ENCODE measurements around the gene INTU.

GRCh38 chr4:127598656-127599055 lies 34.1 kb upstream of the INTU start:
- TF ChIP-seq, protein P1, sequence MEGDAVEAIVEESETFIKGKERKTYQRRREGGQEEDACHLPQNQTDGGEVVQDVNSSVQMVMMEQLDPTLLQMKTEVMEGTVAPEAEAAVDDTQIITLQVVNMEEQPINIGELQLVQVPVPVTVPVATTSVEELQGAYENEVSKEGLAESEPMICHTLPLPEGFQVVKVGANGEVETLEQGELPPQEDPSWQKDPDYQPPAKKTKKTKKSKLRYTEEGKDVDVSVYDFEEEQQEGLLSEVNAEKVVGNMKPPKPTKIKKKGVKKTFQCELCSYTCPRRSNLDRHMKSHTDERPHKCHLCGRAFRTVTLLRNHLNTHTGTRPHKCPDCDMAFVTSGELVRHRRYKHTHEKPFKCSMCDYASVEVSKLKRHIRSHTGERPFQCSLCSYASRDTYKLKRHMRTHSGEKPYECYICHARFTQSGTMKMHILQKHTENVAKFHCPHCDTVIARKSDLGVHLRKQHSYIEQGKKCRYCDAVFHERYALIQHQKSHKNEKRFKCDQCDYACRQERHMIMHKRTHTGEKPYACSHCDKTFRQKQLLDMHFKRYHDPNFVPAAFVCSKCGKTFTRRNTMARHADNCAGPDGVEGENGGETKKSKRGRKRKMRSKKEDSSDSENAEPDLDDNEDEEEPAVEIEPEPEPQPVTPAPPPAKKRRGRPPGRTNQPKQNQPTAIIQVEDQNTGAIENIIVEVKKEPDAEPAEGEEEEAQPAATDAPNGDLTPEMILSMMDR (conservative IDR thresholded peaks at IDR 0.05) = no peak
- TF ChIP-seq ZFX (IDR thresholded peaks at IDR 0.05) = no peak

All from C4-2B (cell line).